H1 (cell line): Measurements from ENCODE around the gene B3GALNT1. TPM values are rescaled to one million over a fixed set of nuclear protein-coding genes. Genes with fewer than 3 reads are reported as not detected.

Experiments used
- CTCF ChIA-PET: fragments of 300-600 bp; sonication (Branson Sonifier 250); formaldehyde crosslinking; loops from one replicate; lab custom pipeline; 2021; ENCODE audit not compliant: partially characterized antibody; lab: Charles Lee
- POLR2A ChIA-PET: fragments of 300-600 bp; sonication (Branson Sonifier 250); formaldehyde crosslinking; loops from one replicate; lab custom pipeline; 2021; ENCODE audit warnings: inconsistent platforms; ENCODE audit not compliant: partially characterized antibody; lab: Charles Lee
- DNase-seq, 2 experiments: peaks; one replicate each; pipeline versions ENCODE4 v3.0.0 to v3.0.0-alpha.2; 2010 to 2022; ENCODE audit warnings: low spot score in 2 of 2, low read depth in 1 of 2, mixed read lengths in 1 of 2
- FAIRE-seq: peaks from 2 replicates; lab custom pipeline; 2011; peaks lifted over from hg19 to GRCh38; lab: Jason Lieb, UNC
- H2AFZ ChIP-seq: 2 replicates; pipeline ENCODE4 v1.8.1; 2012; ENCODE audit warnings: low read length, inconsistent platforms
- H2AK5ac ChIP-seq: 2 replicates; pipeline ENCODE4 v1.6.1; 2013; ENCODE audit warnings: low read depth, low read length
- H2BK120ac ChIP-seq: replicated peaks from 2 replicates; pipeline ENCODE3; 2013; ENCODE audit warnings: low read depth, low read length, inconsistent platforms
- H2BK12ac ChIP-seq: 2 replicates; pipeline ENCODE4 v1.6.1; 2013; ENCODE audit warnings: low read depth, low read length
- H2BK15ac ChIP-seq: 2 replicates; pipeline ENCODE4 v1.6.1; 2013; ENCODE audit warnings: low read length
- H2BK20ac ChIP-seq: 2 replicates; pipeline ENCODE4 v1.6.1; 2013; ENCODE audit warnings: low read length
- H2BK5ac ChIP-seq: 2 replicates; pipeline ENCODE4 v1.6.1; 2013; ENCODE audit warnings: low read depth, low read length
- H3K14ac ChIP-seq: 2 replicates; pipeline ENCODE4 v1.6.1; 2013; ENCODE audit warnings: inconsistent platforms; ENCODE audit not compliant: insufficient read length
- H3K18ac ChIP-seq: 2 replicates; pipeline ENCODE4 v1.6.1; 2013; ENCODE audit warnings: low read length; ENCODE audit errors: extremely low read depth
- H3K23ac ChIP-seq: 2 replicates; pipeline ENCODE4 v1.6.1; 2013; ENCODE audit warnings: inconsistent platforms; ENCODE audit not compliant: insufficient read length
- H3K23me2 ChIP-seq: 2 replicates; pipeline ENCODE4 v1.6.1; 2013; ENCODE audit warnings: low read depth, low read length
- H3K27ac ChIP-seq: 2 replicates; pipeline ENCODE4 v1.6.1; 2011; ENCODE audit warnings: low read depth, low read length, inconsistent platforms
- H3K27me3 ChIP-seq, 4 experiments: replicated peaks in 1 of 4; 1 replicate in 1 of 4; 2 replicates in 3 of 4; pipeline versions ENCODE4 v1.6.1 to v1.8.1; 2011 to 2013; ENCODE audit warnings: low read length in 3 of 4, mild to moderate bottlenecking in 3 of 4, inconsistent platforms in 2 of 4, mixed read lengths in 2 of 4, moderate library complexity in 1 of 4; ENCODE audit not compliant: control insufficient read depth in 3 of 4, insufficient read depth in 3 of 4; ENCODE audit errors: extremely low read depth in 1 of 4
- H3K36me3 ChIP-seq, 4 experiments: 2 replicates each; pipeline versions ENCODE4 v1.6.1 to v1.8.1; 2011 to 2013; ENCODE audit warnings: mild to moderate bottlenecking in 4 of 4, low read length in 3 of 4, moderate library complexity in 2 of 4, control low read depth in 1 of 4, inconsistent platforms in 1 of 4; ENCODE audit not compliant: insufficient read depth in 4 of 4, control insufficient read depth in 2 of 4
- H3K4ac ChIP-seq: replicated peaks from 2 replicates; pipeline ENCODE3; 2013; ENCODE audit warnings: low read length, low read depth, mixed read lengths, inconsistent platforms; ENCODE audit not compliant: insufficient read length
- H3K4me1 ChIP-seq, 4 experiments: replicated peaks in 1 of 4; 1 replicate in 1 of 4; 2 replicates in 3 of 4; pipeline versions ENCODE4 v1.6.1 to v1.8.1; 2011 to 2013; ENCODE audit warnings: low read length in 3 of 4, inconsistent platforms in 2 of 4, mixed read lengths in 1 of 4; ENCODE audit not compliant: insufficient read depth in 4 of 4, control insufficient read depth in 3 of 4
- H3K4me2 ChIP-seq, 2 experiments: 2 replicates each; pipeline versions ENCODE4 v1.6.1 to v1.8.1; 2011 to 2013; ENCODE audit warnings: low read depth in 2 of 2, low read length in 2 of 2, control low read depth in 1 of 2, inconsistent platforms in 1 of 2, mild to moderate bottlenecking in 1 of 2; ENCODE audit not compliant: insufficient read depth in 1 of 2
- H3K4me3 ChIP-seq, 4 experiments: fragments of 200-600, 300-600 bp in 1 of 4; sonication (generic), shearing (Covaris generic), sonication (Bioruptor Twin) in 1 of 4; 2 replicates each; pipeline versions ENCODE4 v1.5.1 to v1.8.1; 2011 to 2016; ENCODE audit warnings: low read length in 4 of 4, low read depth in 3 of 4, control low read depth in 2 of 4, inconsistent platforms in 2 of 4, mild to moderate bottlenecking in 2 of 4, mixed read lengths in 1 of 4, moderate library complexity in 1 of 4; ENCODE audit not compliant: insufficient read depth in 2 of 4; ENCODE audit errors: extremely low read depth in 1 of 4
- H3K56ac ChIP-seq: replicated peaks from 2 replicates; pipeline ENCODE3; 2013; ENCODE audit warnings: low read depth, mild to moderate bottlenecking, mixed read lengths, low read length, inconsistent platforms; ENCODE audit not compliant: insufficient read length
- H3K79me1 ChIP-seq: 2 replicates; pipeline ENCODE4 v1.6.1; 2013; ENCODE audit warnings: low read depth, low read length, control low read depth
- H3K79me2 ChIP-seq, 2 experiments: 2 replicates each; pipeline versions ENCODE4 v1.6.1 to v1.8.1; 2012 to 2013; ENCODE audit warnings: low read length in 2 of 2, mild to moderate bottlenecking in 2 of 2, inconsistent platforms in 1 of 2; ENCODE audit not compliant: insufficient read depth in 2 of 2, control insufficient read depth in 1 of 2
- H3K9ac ChIP-seq, 4 experiments: replicated peaks in 1 of 4; 1 replicate in 1 of 4; 2 replicates in 3 of 4; pipeline versions ENCODE4 v1.6.1 to v1.8.1; 2011 to 2013; ENCODE audit warnings: low read depth in 3 of 4, low read length in 3 of 4, control low read depth in 2 of 4, mild to moderate bottlenecking in 2 of 4, moderate library complexity in 2 of 4, inconsistent platforms in 1 of 4; ENCODE audit errors: extremely low read depth in 1 of 4
- H3K9me3 ChIP-seq, 2 experiments: 2 replicates each; pipeline versions ENCODE4 v1.6.1 to v1.8.1; 2012 to 2013; ENCODE audit warnings: mild to moderate bottlenecking in 2 of 2, moderate library complexity in 2 of 2, control low read depth in 1 of 2, inconsistent platforms in 1 of 2, low read depth in 1 of 2, low read length in 1 of 2, mixed read lengths in 1 of 2; ENCODE audit not compliant: insufficient read depth in 2 of 2
- H4K20me1 ChIP-seq, 2 experiments: replicated peaks in 1 of 2; 2 replicates each; pipeline versions ENCODE3 to v1.8.1; 2011 to 2013; ENCODE audit warnings: inconsistent platforms in 2 of 2, low read length in 2 of 2, mild to moderate bottlenecking in 1 of 2; ENCODE audit not compliant: insufficient read depth in 2 of 2, control insufficient read depth in 1 of 2
- H4K5ac ChIP-seq: 2 replicates; pipeline ENCODE4 v1.6.1; 2013; ENCODE audit warnings: low read length, low read depth, mixed read lengths, inconsistent platforms; ENCODE audit not compliant: insufficient read length
- H4K8ac ChIP-seq: 2 replicates; pipeline ENCODE4 v1.8.0; 2013; ENCODE audit warnings: mild to moderate bottlenecking, moderate library complexity, low read length, inconsistent platforms; ENCODE audit not compliant: insufficient read depth; ENCODE audit errors: extremely low read depth
- H4K91ac ChIP-seq: replicated peaks from 2 replicates; pipeline ENCODE3; 2013; ENCODE audit warnings: low read length, mixed read lengths, inconsistent platforms; ENCODE audit not compliant: insufficient read length
- BRCA1 ChIP-seq: IDR thresholded peaks from 2 replicates; pipeline ENCODE4 v1.6.1; 2012; ENCODE audit warnings: low read depth, low read length, improper control_type of control experiment
- CBX5 ChIP-seq: fragments of 300-800, 300-1000 bp; sonication (generic); IDR thresholded peaks from 2 replicates; pipeline ENCODE4 v1.7.1; 2016; ENCODE audit warnings: antibody characterized with exemption, low read length, low read depth
- CEBPB ChIP-seq: IDR thresholded peaks from 2 replicates; pipeline ENCODE4 v1.6.1; 2012; ENCODE audit warnings: low read depth, low read length
- CHD2 ChIP-seq: IDR thresholded peaks from 2 replicates; pipeline ENCODE4 v1.6.1; 2012; ENCODE audit warnings: low read length, improper control_type of control experiment
- CTBP2 ChIP-seq: IDR thresholded peaks from 2 replicates; pipeline ENCODE4 v1.7.0; 2011; ENCODE audit warnings: borderline replicate concordance, mild to moderate bottlenecking, moderate library complexity, mixed read lengths, low read length; ENCODE audit not compliant: insufficient read depth, insufficient read length
- EP300 ChIP-seq, 2 experiments: IDR thresholded peaks; 1 replicate in 1 of 2; 2 replicates in 1 of 2; pipeline ENCODE4 v1.6.1; 2011 to 2012; ENCODE audit warnings: low read depth in 2 of 2, low read length in 2 of 2, mild to moderate bottlenecking in 2 of 2, borderline replicate concordance in 1 of 2, inconsistent platforms in 1 of 2, moderate library complexity in 1 of 2
- FOSL1 ChIP-seq: IDR thresholded peaks from 2 replicates; pipeline ENCODE4 v1.6.1; 2011; ENCODE audit warnings: mild to moderate bottlenecking, low read depth, low read length, moderate library complexity; ENCODE audit not compliant: insufficient read depth
- KDM1A ChIP-seq: fragments of 200-600, 300-600 bp; sonication (generic); IDR thresholded peaks from 2 replicates; pipeline ENCODE4 v1.7.1; 2016; ENCODE audit warnings: mild to moderate bottlenecking, low read length, borderline replicate concordance
- KDM4A ChIP-seq: IDR thresholded peaks from one replicate; pipeline ENCODE4 v1.7.1; 2012; ENCODE audit warnings: low read depth, mild to moderate bottlenecking, moderate library complexity, low read length, inconsistent platforms; ENCODE audit not compliant: severe bottlenecking
- NRF1 ChIP-seq: IDR thresholded peaks from 2 replicates; pipeline ENCODE4 v1.6.1; 2011; ENCODE audit warnings: mild to moderate bottlenecking, low read depth, low read length, improper control_type of control experiment
- RBBP5 ChIP-seq: IDR thresholded peaks from 2 replicates; pipeline ENCODE4 v1.7.1; 2012; ENCODE audit warnings: low read depth, mild to moderate bottlenecking, inconsistent platforms, low read length, moderate library complexity, borderline replicate concordance
- WGBS, 2 experiments: shearing (Covaris generic) in 1 of 2; methylation state at CpG; one replicate each; pipeline versions ENCODE4 v1.1.6 to v1.1.7; 2013 to 2015; ENCODE audit warnings: low lambda C conversion rate in 2 of 2, mixed read lengths in 2 of 2, inconsistent platforms in 1 of 2, low coverage in 1 of 2, missing lambda C conversion rate in 1 of 2; ENCODE audit not compliant: insufficient replicate concordance in 2 of 2, insufficient coverage in 1 of 2, insufficient read length in 1 of 2; ENCODE audit errors: extremely low coverage in 1 of 2, missing lambda C conversion rate in 1 of 2; 5-methylcytosine and 5-hydroxymethylcytosine counted together
- polyA plus RNA-seq, 7 experiments: library from polyadenylated mRNA; depleted of rRNA in 3 of 7; stranded (reverse) in 5 of 7; unstranded in 2 of 7; fragments of >200 nt in 5 of 7; fragments of 200-250 nt in 2 of 7; gene quantifications; 1 replicate in 5 of 7; 2 replicates in 1 of 7; 4 replicates in 1 of 7; pipeline versions ENCODE4 v1.2.1 to v1.2.3, GENCODE V29; 2011 to 2013; ENCODE audit warnings: missing spikeins in 2 of 7, mixed read lengths in 2 of 7
- total RNA-seq: library from RNA; stranded (reverse); fragmentation: NEBNext Ultra II Directional; extraction: Animal tissue kit (Norgen Biotek cat#: 25700); gene quantifications from 2 replicates; pipeline ENCODE4 v1.2.1, GENCODE V29; 2021
- TF ChIP-seq, protein P1 (sequence below): IDR thresholded peaks from 2 replicates; pipeline ENCODE4 v1.6.1; 2011; ENCODE audit warnings: low read length, improper control_type of control experiment

The B3GALNT1 gene
- total and polyA plus RNA-seq, 2 of the 8 experiments (the other 6 are each of a cell fraction or from before 2014, with no cell fraction given): 5.0 to 8.1 TPM

GRCh38 chr3:161042023-161042501 lies 63.1 kb downstream of the B3GALNT1 start:
- WGBS, 2 experiments: 94 to 100% methylated on average over 1 to 2 of the region's 2 CpGs
- DNase-seq: no peak
- POLR2A ChIA-PET: no interaction called here

More at GRCh38 chr3:161042023-161042501, 63.1 kb downstream of the B3GALNT1 start:
- Histone ChIP-seq H2BK15ac (no peak overlapping the region), H3K36me3 (no peaks in the 10 kb centered on the region), H3K14ac (no peak overlapping the region), H4K8ac (no peak overlapping the region), H2BK5ac (no peak overlapping the region), H3K27me3 (no peaks in the 10 kb centered on the region), H3K27ac (no peak overlapping the region), H3K18ac (no peak overlapping the region), H3K23ac (no peak overlapping the region), H4K5ac (no peak overlapping the region), H2BK120ac (no peak overlapping the region), H3K79me1 (no peaks in the 10 kb centered on the region), H3K4ac (no peak overlapping the region), H3K23me2 (no peaks in the 10 kb centered on the region), H3K9me3 (no peaks in the 10 kb centered on the region), H2AK5ac (no peak overlapping the region), H3K9ac (no peak overlapping the region), H2BK20ac (no peak overlapping the region), H3K56ac (no peak overlapping the region), H3K4me2 (no peak overlapping the region), H2AFZ (no peak overlapping the region), H3K4me1 (no peaks in the 10 kb centered on the region), H3K79me2 (no peaks in the 10 kb centered on the region), H2BK12ac (no peak overlapping the region), H4K20me1 (no peaks in the 10 kb centered on the region), H4K91ac (no peak overlapping the region), H3K4me3 (no peak overlapping the region)
- TF ChIP-seq KDM4A (no peak), CTBP2 (no peak), NRF1 (no peak), FOSL1 (no peak), CBX5 (no peak), CHD2 (no peak), BRCA1 (no peak), CEBPB (no peak), EP300 (IDR thresholded peaks at IDR 0.05; ENCODE audit: borderline replicate concordance in 1 of 2, low read depth in 2 of 2, low read length in 2 of 2) (no peak), KDM1A (no peak), RBBP5 (no peak)
- TF ChIP-seq, protein P1, sequence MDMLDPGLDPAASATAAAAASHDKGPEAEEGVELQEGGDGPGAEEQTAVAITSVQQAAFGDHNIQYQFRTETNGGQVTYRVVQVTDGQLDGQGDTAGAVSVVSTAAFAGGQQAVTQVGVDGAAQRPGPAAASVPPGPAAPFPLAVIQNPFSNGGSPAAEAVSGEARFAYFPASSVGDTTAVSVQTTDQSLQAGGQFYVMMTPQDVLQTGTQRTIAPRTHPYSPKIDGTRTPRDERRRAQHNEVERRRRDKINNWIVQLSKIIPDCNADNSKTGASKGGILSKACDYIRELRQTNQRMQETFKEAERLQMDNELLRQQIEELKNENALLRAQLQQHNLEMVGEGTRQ: no peak
- CTCF ChIA-PET: interaction anchor here (1.2 kb wide), 1 partner anchor 85 kb away, joined by 3 read pairs; no protein-coding TSS in a partner anchor
- FAIRE-seq: no peak
